Raji (cell line): ENCODE data around the gene STIP1.

Experiments
- POLR2A ChIP-seq: IDR thresholded peaks from 2 replicates; pipeline ENCODE4 v1.6.1; 2011; ENCODE audit warnings: low read depth, low read length, control low read depth; ENCODE audit not compliant: insufficient read depth

STIP1 gene

DNA sequence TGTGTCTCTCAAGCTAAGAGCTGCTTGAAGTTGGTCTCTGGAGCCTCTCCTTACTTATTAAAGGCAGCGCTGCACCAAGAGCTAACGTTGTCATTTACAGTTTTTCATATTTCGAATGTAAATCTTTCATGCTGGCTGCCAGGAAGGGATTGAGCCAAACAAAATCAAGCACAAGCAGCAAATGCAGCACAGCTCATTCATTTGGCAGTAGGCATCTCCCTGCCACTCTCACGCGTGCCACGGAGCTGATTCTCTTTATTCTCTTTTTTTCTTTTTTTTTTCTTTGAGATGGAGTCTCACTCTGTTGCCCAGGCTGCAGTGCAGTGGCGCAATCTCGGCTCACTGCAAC, 47.0 kb downstream of the STIP1 start:
- no peak for TF ChIP-seq POLR2A

DNA sequence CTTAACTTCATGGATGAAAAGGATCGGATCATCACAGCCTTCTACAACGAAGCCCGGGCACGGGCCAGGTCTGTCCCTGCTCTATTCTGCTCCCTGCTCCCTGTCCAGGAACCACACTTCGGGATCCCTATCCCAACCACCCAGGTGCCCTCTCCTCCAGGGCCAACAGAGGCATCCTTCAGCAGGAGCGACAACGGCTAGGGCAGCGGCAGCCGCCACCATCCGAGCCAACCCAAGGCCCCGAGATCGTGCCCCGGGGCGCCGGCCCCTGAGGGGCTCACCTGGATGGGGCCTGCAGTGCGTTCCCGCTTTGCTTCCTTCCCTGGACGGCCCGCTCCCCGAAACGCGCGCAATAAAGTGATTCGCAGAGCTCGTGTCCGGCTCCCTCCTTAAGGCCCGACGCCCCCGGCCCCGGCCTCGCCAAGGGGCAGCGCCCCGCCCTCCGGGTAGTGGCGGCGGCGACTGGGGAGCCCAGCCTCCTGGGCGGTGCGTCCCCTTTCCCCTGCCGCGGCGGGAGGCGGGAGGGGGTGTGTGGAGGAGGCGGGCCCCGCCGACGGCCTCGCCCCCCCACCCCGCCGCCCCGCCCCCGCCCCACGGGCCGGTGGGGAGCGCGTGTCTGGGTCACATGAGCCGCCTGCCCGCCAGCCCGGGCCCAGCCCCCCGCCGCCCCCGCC, 48.1 kb downstream of the STIP1 start, which contains the start of gene VEGFB:
Gene VEGFB (plus strand): TSS at position 672 of the 674 bp plus-strand sequence. CDS start 250 bp downstream, outside the sequence.
- TF ChIP-seq POLR2A, result no peak; the same call in 1 of the 2 replicates

DNA sequence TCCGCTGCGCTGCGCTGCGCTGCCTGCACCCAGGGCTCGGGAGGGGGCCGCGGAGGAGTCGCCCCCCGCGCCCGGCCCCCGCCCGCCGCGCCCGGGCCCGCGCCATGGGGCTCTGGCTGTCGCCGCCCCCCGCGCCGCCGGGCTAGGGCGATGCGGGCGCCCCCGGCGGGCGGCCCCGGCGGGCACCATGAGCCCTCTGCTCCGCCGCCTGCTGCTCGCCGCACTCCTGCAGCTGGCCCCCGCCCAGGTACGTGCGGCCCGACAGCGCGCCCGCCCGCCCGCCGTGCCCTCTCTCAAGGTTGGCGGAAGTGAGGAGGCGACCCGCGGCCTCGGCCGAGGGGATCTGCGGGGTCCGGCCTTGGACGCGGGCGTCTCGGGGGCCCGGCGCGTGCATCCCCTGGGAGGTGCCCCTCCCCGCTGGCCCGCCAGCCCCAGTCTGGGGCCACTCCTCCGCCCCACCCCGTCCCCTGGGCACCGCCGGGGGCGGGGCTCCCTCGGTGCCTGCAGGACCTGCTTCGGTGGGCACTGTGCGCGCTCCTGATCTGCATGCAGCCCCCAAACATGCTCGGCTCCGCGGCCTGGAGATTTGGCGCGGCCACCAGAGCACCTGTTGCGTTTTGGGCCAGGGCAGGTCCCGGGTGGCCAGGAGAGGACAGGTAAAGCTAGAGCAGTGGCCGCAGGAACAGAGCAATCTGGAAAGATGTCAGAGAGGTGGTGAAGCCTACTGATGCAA, 48.8 kb downstream of the STIP1 start:
- TF ChIP-seq POLR2A, result peak; percentile 57

DNA sequence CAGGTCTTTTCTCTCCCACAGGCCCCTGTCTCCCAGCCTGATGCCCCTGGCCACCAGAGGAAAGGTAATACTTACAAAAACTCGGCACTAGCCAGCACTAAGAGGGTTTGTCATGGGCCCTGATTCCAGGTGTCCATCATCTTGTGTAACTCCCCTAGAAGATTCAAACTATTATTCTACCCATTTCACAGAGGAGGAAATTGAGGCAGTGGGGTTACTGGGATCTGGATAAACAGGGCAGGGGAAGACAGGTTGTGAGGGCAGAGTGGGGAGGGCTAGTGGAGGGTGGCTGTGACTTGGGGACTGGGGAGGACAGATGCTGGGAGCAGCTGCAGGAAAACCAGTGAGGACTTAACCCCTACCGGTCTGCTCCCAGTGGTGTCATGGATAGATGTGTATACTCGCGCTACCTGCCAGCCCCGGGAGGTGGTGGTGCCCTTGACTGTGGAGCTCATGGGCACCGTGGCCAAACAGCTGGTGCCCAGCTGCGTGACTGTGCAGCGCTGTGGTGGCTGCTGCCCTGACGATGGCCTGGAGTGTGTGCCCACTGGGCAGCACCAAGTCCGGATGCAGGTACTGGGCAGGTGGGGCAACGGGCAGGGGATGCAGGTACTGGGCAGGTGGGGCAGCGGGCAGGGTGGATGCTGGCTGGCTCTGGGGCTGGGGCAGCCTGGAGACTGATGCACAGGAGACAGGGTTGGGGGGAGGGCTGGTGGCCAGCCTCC, 49.6 kb downstream of the STIP1 start:
- no peak for TF ChIP-seq POLR2A

DNA sequence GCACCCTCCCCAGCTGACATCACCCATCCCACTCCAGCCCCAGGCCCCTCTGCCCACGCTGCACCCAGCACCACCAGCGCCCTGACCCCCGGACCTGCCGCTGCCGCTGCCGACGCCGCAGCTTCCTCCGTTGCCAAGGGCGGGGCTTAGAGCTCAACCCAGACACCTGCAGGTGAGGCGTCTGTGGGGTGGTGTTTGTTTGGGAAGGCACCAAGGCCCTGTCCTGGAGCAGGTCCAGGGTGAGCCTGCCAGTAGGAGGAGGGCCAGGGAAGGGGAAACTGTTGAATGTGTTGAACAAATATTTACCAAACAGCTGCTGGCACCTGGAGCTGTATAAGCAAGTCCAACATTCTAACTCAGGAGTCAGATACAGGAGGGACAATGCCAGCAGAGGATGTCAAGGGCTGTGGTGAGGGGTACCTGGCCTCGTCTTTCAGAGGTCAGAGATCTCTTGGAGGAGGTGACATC, 51.5 kb downstream of the STIP1 start:
- no peak for TF ChIP-seq POLR2A

DNA sequence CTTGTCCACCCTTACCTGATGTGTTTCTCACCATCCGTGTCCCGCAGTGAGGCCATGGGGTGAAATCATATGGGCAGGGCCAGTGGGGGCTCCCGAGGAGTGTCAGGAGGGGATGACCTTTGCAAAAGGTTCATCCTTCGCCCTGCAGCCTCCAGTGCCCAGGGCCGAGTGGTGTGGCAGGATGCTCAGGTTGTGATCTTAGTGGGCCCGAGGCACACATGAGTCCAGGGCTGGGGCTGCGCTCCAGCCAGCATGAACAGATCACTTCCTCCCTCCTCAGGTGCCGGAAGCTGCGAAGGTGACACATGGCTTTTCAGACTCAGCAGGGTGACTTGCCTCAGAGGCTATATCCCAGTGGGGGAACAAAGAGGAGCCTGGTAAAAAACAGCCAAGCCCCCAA, 52.1 kb downstream of the STIP1 start:
- TF ChIP-seq POLR2A, result no peak; the same call in 1 of the 2 replicates

DNA sequence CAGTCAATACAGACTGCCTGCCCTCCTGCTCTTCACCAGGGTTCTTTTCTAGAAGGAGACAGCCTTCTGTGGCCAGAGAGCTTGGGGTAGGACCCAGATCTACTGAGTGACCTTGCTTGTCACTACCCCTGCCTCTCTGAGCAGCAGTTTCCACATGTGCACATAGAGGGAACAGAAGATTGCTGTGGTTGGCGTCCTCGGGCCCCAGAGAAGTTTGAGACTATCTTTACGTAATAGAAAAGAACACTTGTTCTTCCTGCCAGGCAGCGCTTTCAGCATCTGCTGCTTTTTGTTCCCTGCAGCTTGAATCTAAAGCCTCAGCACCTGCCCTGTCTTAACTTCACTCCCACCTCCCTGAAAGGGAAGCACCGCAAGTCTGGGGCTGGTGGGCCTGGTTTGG, 53.0 kb downstream of the STIP1 start:
- TF ChIP-seq POLR2A, result no peak

DNA sequence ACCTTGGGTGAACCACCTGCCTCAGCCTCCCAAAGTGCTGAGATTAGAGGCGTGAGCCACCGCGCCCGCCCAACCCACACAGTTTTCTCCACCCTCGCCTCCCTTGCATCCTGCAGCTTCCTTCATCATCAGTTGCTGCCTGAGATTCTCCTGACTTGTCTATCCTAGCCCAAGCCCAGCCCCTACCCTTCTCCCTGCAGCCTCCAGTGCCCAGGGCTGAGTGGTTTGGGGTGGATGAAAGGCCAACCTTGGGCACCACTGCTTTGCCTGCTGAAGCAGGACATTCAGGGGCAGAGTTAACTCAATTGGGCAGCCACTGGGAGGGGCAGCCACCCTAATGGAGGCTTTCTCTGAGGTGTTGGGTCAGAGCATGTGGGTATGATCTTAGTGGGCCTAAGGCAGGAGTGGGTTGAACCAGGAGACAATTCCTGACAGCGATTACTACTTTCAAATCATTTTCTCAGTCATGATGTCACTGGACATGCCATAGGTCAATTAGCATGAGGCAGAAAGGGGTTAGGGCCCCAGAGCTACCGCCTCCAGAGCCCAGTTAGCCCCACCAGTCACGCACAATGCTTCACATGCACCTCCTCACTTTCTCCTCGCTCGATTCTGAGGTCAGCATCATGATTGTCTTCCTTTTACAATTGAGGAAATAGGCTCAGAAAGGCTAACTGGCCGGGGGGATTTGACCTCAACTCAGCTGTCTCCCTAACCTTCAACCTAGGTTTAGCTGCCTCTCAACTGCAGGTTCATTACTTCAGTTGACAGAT, 53.9 kb downstream of the STIP1 start:
- TF ChIP-seq POLR2A, result no peak

DNA sequence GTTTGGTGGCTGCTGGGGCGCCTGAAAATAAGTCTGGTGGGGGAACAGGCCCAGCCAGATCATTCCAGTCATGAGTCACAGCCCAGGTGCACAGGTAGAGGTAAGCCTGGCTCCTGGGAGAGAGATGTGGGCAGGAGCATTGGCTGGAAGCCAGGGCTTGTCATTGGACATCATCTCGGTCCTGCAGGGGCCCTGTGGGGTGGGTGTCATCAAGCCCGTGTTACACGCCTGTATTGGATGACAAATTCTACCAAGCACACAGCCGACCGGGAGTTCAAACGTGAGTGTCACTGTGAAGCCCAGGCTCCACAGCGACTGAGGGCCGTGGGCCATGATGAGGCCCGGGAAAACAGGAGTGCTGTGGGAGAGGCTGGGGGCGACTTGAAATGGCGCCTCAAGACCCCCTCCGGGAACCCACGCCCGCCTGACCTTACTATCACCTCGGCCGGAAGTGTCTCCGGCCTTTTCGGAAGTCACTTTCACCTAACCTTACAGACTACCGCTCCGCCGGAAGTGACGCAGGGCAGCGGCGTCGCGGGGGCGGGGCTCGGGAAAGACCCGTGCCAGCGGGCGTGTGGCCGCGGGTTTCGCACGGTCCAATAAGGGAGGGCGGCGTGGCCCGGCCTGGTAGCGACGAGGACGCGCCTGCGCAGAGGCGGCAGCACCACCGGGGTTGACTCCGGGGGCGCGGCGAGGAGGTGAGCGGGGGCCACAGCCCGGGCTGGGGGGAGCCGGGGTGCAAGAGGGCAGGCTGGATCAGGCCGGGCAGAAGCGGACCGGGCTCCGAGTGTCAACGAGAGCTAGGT, 54.7 kb downstream of the STIP1 start, which contains the start of gene FKBP2:
Gene FKBP2 (plus strand): TSS at position 661 of the 806 bp plus-strand sequence. CDS start 1,293 bp downstream, outside the sequence.
- TF ChIP-seq POLR2A, result peak; percentile 93

DNA sequence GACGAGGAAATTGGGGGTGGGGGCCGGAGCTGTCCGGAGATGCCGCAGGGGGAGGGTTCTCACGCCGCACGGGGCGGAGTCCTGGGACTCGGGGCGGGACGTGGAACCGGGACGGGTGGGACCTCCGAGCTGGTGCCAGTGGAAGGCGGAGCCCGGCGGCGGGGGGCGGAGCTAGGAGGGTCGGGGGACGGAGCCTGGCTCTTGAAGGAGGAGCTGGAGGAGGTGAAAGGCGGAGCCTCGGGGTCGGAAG, 55.2 kb downstream of the STIP1 start:
- TF ChIP-seq POLR2A, result no peak

DNA sequence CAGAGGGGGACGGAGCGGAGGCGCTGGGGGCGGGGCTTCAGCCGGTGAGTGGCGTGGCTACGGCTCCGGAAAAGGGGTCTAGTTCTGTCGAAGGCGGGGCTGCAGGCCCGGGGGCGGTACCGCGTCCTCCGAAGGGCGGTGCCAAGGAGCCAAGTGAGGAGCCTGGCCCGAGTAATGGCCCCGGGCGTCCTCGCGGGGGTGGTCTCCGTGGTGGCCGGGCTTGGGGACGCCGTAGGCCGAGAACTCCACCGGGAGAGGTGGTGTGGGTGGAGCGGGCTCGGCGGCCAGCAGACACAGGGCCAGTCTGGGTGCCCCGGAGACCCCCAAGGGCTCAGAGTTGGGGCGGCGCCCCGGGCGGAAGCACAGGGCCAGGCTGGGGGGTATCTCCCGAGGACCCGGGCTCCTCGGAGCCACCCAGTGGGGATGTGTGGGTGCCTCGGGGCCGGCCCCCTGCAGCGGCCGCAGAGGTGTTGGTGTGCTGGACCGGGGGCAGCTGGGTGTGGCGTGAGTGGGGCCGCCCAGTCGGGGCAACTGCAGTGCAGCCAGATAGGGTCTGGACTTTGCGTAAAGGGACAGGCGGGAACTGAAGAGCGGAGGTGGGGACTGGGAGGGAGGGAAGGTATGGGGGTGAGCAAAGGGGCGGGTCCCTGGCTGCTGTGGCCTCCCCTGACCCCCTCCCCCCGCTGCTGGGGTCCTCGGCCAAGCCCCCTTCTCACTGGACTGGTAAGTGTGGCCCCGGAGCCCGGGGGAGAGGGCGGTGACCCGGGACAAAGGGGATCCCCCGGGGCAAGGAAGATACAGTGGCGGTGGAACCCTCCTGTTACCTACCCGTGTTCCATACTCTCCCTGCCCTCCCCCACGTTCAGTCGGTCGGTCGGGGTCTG, 55.8 kb downstream of the STIP1 start:
- TF ChIP-seq POLR2A, result peak; percentile 63

DNA sequence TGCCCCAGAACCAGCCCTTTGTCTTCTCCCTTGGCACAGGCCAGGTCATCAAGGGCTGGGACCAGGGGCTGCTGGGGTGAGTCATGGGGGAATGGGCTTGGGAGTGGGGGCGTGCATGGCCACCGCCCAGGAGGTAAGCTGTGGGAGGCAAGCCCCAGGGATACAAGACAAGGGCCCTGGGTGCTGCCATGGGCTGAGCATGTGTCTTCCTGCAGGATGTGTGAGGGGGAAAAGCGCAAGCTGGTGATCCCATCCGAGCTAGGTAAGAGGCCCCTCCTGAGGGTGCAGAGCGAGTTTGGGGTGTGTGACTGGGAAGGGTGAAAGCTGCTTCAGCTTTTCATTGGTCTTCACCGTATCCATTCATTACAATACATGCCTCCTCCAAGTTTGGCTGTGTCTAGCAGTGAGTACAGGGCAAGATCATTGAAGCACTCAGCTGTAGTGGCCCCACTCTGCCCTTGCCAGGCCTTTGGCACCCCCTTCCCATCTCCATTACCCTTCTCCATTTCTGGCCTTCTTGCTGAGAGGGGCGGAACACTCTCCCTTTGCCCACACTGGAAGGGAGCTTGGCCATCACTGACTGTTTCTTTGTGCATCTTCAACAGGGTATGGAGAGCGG, 57.4 kb downstream of the STIP1 start:
- TF ChIP-seq POLR2A, result peak; percentile 36; the same call in 1 of the 2 replicates

DNA sequence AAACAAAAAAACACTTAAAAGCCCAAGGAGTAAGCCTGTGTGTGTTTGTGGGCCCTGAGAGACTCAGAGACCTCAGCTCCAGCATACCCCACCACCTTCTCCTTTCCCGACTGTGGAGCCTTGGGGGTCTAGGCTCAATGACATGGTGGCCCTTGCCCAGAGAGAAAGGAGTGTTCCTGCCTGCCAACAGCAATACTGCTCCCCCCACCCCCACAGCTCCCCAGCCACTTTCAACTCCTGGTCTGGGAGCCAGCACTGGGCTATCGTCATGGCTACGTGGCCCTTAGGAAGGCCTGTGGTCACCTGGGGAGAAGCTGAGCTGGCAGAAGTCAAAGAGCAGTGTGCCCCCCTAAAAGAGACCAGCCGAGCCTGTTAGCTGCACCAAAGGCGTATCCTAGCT, 58.1 kb downstream of the STIP1 start:
- no peak for TF ChIP-seq POLR2A
